T-helper 2 cell treated with Interferon-gamma antibody and Interleukin-4, amounts not matched to agents 5 μg/mL and 100 μg/mL, for 36 hours (primary cell): ENCODE measurements around the gene RASA2.

Experiments used
- DNase-seq: peaks from one replicate; pipeline ENCODE4 v3.0.0; 2021; ENCODE audit warnings: low spot score
- H3K27ac Mint-ChIP-seq: one replicate; pipeline ENCODE4 v1.8.0; 2021; ENCODE audit warnings: mild to moderate bottlenecking, mixed read lengths
- H3K27me3 Mint-ChIP-seq: one replicate; pipeline ENCODE4 v1.8.0; 2021; ENCODE audit warnings: low read depth, mixed read lengths
- H3K36me3 Mint-ChIP-seq: one replicate; pipeline ENCODE4 v1.8.0; 2021; ENCODE audit warnings: low read depth, mixed read lengths
- H3K4me1 Mint-ChIP-seq: one replicate; pipeline ENCODE4 v1.8.0; 2021; ENCODE audit warnings: low read depth, mixed read lengths
- H3K4me3 Mint-ChIP-seq: one replicate; pipeline ENCODE4 v1.8.0; 2022; ENCODE audit warnings: mild to moderate bottlenecking, moderate library complexity, mixed read lengths
- H3K9me3 Mint-ChIP-seq: one replicate; pipeline ENCODE4 v1.8.0; 2021; ENCODE audit warnings: mixed read lengths

The RASA2 gene

DNA sequence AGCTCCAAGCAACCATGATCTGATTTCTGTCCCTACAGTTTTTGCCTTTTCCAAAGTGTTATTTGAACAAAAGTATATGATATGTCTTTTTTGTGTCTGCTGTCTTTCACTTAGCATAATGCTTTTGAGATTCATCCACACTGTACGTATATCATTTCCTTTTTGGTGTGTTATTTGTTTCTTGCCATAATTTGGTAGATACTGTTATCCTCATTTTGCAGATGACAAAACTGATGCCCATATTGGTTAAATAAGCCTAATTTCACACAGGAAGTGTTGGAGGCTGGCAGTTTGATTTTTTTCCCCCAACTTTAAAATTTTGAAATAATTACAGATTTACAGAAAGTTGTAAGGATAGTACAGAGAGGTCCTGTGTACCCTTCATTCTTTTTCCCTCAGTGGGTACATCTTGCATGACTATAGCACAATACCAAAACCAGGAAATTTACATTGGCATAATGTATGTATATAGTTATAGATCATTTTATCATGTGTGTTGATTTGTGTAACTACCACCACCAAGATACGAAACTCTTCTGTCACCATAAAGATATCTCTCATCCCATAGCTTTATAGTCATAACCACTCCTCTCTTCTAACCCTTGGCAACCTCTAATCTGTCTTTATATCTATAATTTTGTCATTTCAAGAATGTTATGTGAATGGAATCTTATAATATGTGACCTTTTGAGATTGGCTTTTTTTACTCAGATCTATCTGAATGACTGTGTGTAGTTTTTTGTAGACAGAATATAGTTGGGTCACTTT is 55.6 kb downstream of the RASA2 start:
- Mint-ChIP-seq H3K4me1 (peaks cover 36% of the 10 kb centered on the region), H3K9me3 (peaks cover 45% of the 10 kb centered on the region), H3K36me3 (peaks cover 74% of the 10 kb centered on the region), H3K4me3 (no peak overlapping the region), H3K27me3 (no peaks in the 10 kb centered on the region), H3K27ac (peak overlapping the region; percentile 0)
- DNase-seq, result no peak

DNA sequence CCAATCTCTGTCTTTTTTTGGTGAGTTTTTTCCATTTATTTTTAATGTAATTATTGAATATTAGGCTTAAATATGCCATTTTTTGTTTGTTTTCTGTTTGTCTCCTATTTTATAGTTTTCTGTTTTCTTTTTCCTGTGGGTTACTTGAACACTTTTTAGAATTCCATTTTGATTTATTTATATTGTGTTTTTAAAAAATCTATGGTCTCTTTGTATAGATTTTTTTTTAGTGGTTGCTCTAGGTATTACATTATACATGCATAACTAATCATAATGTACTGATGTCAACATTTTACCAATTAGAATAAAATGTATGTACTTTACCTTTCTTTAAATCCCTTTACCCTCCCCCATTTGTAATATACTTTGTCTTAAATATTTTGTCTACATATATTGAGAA is 56.2 kb downstream of the RASA2 start:
- Mint-ChIP-seq H3K27me3 (no peaks in the 10 kb centered on the region), H3K4me1 (peaks cover 41% of the 10 kb centered on the region), H3K27ac (no peak overlapping the region), H3K4me3 (no peak overlapping the region), H3K9me3 (peaks cover 51% of the 10 kb centered on the region), H3K36me3 (peaks cover 76% of the 10 kb centered on the region)
- DNase-seq, result no peak

DNA sequence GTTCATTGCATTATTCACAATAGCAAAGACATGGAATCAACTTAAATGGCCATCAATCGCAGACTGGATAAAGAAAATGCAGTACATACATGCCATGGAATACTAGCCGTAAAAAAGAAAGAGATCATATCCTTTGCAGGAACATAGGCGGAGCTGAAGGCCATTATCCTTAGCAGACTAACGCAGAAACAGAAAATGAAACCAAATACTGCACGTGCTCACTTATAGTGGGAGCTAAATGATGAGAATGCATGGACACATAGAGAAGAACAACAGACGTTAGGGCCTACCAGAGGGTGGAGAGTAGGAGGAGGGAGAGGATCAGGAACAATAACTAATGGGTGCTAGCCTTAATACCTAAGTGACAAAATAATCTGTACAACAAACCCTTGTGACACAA is 57.9 kb downstream of the RASA2 start:
- peaks cover 41% of the 10 kb centered on the region for H3K4me1 Mint-ChIP-seq
- peaks cover 85% of the 10 kb centered on the region for H3K36me3 Mint-ChIP-seq
- H3K27me3 Mint-ChIP-seq, result no peaks in the 10 kb centered on the region
- peak overlapping the region; percentile 21 for H3K4me3 Mint-ChIP-seq
- peak overlapping the region; percentile 62 for H3K27ac Mint-ChIP-seq
- H3K9me3 Mint-ChIP-seq, result peaks cover 62% of the 10 kb centered on the region
- DNase-seq, result no peak

DNA sequence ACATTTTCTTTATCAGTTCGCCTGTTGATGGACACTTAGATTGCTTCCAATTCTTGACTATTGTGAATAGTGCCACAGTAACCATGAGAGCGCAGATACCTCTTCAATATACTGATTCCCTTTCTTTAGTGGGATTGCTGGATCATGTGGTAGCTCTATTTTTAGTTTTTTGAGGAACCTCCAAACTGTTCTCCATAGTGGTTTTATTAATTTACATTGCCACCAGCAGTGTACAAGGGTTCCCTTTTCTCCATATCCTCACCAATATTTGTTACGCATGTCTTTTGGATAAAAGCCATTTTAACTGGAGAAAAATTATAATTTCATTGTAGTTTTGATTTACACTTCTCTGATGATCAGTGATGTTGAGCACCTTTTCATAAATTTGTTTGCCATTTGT is 59.3 kb downstream of the RASA2 start:
- Mint-ChIP-seq H3K4me3 (no peak overlapping the region), H3K4me1 (peaks cover 42% of the 10 kb centered on the region), H3K27ac (no peak overlapping the region), H3K27me3 (no peaks in the 10 kb centered on the region), H3K9me3 (peaks cover 66% of the 10 kb centered on the region), H3K36me3 (peaks cover 85% of the 10 kb centered on the region)
- DNase-seq, result no peak

DNA sequence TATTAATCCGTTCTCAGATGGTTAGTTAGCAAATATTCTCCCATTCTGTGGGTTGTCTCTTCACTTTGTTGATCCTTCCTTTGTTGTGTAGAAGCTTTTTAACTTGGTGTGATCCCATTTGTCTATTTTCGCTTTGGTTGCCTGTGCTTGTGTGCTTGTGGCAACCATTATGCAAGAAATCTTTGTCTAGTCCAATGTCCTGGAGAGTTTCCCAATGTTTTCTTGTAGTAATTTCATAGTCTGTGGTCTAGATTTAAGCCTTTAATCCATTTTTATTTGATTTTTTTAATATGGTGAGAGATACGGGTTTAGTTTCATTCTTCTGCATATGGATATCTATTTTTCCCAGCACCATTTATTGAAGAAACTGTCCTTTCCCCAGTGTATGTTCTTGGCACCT is 59.8 kb downstream of the RASA2 start:
- Mint-ChIP-seq H3K27ac (no peak overlapping the region), H3K4me3 (no peak overlapping the region), H3K4me1 (peaks cover 45% of the 10 kb centered on the region), H3K36me3 (peaks cover 85% of the 10 kb centered on the region), H3K27me3 (no peaks in the 10 kb centered on the region), H3K9me3 (peaks cover 66% of the 10 kb centered on the region)
- DNase-seq, result no peak

DNA sequence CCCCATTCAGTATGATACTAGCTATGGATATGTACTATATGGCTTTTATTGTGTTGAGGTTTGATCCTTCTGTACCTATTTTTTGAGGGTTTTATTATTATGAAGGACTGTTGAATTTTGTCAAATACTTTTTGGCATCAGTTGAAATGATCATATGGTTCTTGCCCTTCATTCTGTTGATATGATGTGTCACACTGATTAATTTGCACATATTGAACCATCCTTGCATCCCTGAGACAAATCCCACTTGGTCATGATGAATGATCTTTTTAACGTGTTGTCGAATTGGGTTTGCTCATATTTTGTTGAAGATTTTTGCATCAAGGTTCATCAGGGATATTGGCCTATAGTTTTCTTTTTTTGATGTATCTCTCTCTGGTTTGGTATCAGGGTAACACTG is 61.0 kb downstream of the RASA2 start:
- H3K4me3 Mint-ChIP-seq, result no peak overlapping the region
- no peaks in the 10 kb centered on the region for H3K27me3 Mint-ChIP-seq
- H3K27ac Mint-ChIP-seq, result no peak overlapping the region
- H3K9me3 Mint-ChIP-seq, result peaks cover 61% of the 10 kb centered on the region
- H3K36me3 Mint-ChIP-seq, result peaks cover 76% of the 10 kb centered on the region
- no peak for DNase-seq
- peaks cover 45% of the 10 kb centered on the region for H3K4me1 Mint-ChIP-seq

DNA sequence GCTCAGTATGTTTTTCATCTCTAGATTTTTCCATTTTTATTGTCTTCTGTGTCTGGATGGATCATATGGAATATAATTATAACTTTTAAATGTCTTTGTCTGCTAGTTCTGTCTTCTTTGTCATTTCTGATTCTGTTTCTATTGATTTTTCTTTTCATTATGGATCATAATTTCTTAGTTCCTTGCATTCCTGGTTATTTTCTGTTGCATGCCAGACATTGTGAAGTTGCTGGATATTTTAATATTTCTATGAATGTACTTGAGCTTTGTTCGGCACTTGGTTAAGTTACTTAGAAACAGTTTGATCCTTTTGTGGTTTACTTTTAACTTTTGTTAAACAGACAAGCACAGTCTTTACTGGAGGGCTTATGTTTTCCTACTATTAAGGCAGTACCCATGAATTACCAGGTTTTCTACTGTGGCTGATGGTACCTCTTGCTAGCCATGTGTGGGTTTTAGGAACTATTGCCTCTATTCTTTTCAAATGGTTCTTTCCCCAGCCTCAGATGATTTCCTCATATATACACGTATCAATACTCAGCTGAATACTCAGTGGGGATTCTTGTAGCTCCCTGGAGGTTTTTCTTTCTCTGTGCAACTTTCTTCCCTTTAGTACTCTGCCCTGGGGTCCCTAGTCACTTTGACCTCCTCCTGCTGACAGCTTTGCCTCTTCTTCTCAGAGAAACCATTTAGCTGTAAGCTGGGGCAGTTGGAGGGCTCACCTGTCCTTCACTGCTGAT is 64.3 kb downstream of the RASA2 start:
- peak overlapping the region; percentile 35 for H3K27ac Mint-ChIP-seq
- H3K36me3 Mint-ChIP-seq, result peaks cover 60% of the 10 kb centered on the region
- no peaks in the 10 kb centered on the region for H3K27me3 Mint-ChIP-seq

DNA sequence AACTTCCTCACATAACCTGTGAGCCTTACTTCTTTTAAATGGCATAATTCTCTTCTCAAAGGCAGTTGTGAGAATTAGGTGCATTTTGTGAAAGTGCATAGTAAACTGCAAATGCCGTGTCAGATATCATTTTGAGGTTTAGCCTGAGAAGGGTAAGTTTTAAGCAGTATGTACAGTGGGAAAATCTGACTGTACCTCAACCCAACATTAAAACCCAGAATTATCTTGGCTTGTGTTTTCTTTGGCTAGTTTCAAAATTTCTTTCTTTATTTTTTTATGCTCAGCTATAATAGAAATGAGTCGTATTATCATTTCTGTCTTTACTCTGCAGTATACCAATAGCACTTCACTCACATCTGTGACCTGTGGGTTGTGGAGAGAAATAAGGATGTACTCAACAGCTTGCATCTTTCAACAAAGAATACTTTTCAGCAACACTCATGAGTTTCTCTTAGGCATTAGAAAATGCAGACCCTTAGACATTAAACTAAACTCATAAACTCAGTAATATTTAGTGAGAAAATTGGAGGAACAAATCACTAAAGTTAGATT is 65.7 kb downstream of the RASA2 start:
- Mint-ChIP-seq H3K27me3 (no peaks in the 10 kb centered on the region), H3K36me3 (peaks cover 47% of the 10 kb centered on the region), H3K9me3 (peaks cover 20% of the 10 kb centered on the region), H3K4me1 (peaks cover 50% of the 10 kb centered on the region), H3K4me3 (peak overlapping the region; percentile 63), H3K27ac (peak overlapping the region; percentile 84)
- DNase-seq, result no peak

More for the DNA sequence above, 64.3 kb downstream of the RASA2 start:
- Mint-ChIP-seq H3K9me3 (peaks cover 34% of the 10 kb centered on the region), H3K4me1 (peaks cover 48% of the 10 kb centered on the region), H3K4me3 (no peak overlapping the region)
- no peak for DNase-seq

DNA sequence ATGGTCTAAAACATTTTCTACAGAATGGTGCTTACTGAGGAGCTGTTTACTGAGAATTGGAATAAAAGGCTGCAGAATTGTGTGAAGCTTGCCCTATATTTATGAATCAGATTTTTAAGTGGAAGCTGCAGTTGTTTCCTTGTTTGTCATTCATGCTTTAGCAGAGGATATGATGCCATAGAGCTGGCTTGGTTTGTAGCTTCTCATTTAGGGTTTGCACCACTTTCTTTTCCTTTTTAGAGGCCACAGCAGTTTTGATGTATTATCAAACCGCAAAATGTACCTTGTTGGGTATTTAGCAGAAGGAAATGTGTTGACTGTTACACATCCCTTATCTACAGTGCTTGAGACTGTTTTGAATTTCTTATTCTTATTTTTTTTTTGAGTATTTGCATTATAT is 66.2 kb downstream of the RASA2 start:
- peaks cover 47% of the 10 kb centered on the region for H3K4me1 Mint-ChIP-seq
- no peaks in the 10 kb centered on the region for H3K27me3 Mint-ChIP-seq
- H3K36me3 Mint-ChIP-seq, result peaks cover 41% of the 10 kb centered on the region
- peak overlapping the region; percentile 63 for H3K4me3 Mint-ChIP-seq
- peak overlapping the region; percentile 84 for H3K27ac Mint-ChIP-seq
- H3K9me3 Mint-ChIP-seq, result peaks cover 15% of the 10 kb centered on the region
- DNase-seq, result peak; percentile 57

DNA sequence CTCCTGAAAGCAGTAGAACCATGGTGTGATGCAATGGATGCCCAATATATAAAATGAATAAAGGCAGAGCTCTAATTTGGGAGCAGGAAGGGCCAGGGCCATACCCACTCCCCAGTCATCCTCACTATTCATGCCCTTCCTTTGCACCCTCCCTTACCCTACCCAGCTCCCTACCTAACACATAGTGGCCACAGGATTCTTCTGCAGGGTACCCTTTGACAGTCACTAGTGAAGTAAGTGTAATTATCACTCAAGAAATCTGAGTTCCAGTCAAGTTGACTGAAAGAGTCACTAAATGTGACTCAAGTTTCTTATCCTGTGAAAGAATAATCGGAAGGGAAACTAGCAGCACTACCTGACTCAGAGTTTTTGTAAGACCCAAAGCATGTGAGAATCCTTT is 69.2 kb downstream of the RASA2 start:
- Mint-ChIP-seq H3K9me3 (no peaks in the 10 kb centered on the region), H3K27me3 (no peaks in the 10 kb centered on the region), H3K4me1 (peaks cover 47% of the 10 kb centered on the region), H3K36me3 (peaks cover 31% of the 10 kb centered on the region), H3K4me3 (no peak overlapping the region), H3K27ac (no peak overlapping the region)
- peak; percentile 36 for DNase-seq

DNA sequence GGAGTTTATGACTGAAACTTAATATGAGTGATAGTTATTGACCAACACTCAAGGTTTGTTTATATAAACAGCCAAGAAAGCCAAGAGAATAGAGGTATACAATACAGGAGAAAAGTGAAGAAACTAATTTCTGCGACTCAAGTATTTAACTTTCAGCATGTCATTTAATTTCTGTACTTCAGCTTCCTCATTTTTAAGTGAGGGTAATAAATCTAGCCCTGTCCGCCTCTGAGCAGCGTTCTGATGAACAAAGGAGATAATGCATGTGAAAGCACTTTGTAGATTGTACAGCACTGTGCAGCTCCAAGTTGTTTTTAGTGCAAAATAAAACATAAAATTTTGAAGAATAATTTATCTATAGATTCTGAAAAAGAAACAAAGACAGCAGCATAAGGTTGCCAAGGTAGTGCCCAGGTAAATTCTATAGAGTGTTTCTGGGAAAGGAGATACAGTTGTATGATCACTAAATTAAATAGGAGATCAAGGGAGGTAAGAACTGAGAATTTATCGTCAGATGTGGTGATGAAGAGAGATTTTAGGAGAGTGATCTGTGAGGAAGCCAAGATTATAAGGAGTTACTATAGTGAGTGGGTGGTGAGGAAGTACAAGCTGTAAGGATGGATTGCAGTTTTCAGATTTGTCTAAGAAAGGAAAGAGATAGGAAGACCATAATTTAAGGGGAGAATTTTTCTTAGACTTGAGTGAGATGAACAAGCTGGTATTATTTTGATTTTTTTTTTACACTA is 71.3 kb downstream of the RASA2 start:
- Mint-ChIP-seq H3K27me3 (no peaks in the 10 kb centered on the region), H3K36me3 (peaks cover 29% of the 10 kb centered on the region), H3K4me3 (no peak overlapping the region), H3K4me1 (peaks cover 32% of the 10 kb centered on the region), H3K27ac (no peak overlapping the region), H3K9me3 (no peaks in the 10 kb centered on the region)
- no peak for DNase-seq

DNA sequence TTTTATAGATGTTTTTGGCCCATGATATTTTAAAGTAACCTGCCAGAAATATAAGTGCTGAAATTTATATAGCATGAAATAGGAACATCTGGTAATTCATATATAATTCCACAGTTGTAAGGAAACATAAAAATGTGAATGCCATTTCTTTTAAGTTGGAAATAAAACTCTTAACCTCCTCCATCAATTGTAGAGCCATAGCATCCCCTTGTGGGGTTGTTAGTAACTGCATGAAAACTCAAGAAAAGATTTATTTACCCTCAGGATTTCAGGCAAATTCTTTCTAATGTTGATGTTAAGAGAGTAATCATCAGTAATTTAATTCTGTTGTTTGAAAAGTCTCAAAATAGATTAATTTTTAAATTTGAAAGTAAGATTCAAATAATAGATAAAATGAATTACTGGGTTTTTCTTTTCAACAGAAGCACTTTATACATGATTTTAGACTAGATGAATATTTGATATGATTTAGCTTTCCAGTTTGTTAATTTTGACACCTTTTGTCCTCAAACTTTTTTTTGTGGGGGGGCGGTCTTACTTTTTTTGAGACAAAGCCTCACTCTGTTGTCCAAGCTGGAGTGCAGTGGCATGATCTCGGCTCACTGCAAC is 74.7 kb downstream of the RASA2 start:
- Mint-ChIP-seq H3K27ac (no peak overlapping the region), H3K4me3 (no peak overlapping the region), H3K4me1 (peaks cover 19% of the 10 kb centered on the region), H3K9me3 (no peaks in the 10 kb centered on the region), H3K36me3 (peaks cover 32% of the 10 kb centered on the region), H3K27me3 (no peaks in the 10 kb centered on the region)
- no peak for DNase-seq

DNA sequence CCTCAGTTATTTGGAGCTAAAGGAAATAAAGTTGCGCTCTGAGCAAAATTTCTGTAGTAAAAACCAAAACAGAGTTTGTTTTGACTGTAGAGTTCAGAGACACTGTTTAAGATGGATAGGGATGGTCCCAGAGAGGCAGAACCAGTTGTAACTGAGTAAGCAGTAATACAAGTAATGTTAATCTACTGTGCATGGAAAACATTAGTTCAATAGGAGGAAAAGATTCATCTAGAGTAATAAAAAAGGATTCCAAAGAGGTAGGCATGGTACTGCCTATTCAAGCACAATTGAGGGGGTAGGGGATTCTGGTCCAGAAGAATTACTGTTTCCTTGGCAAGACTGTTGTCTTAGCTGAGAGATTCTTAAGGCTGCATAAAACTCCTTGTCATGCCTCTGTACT is 77.4 kb downstream of the RASA2 start:
- Mint-ChIP-seq H3K36me3 (peaks cover 30% of the 10 kb centered on the region), H3K27ac (no peak overlapping the region)

More for the DNA sequence above, 77.4 kb downstream of the RASA2 start:
- H3K27me3 Mint-ChIP-seq, result no peaks in the 10 kb centered on the region
- no peak for DNase-seq
- H3K4me1 Mint-ChIP-seq, result peaks cover 16% of the 10 kb centered on the region
- H3K4me3 Mint-ChIP-seq, result no peak overlapping the region
- H3K9me3 Mint-ChIP-seq, result no peaks in the 10 kb centered on the region
